Right cardiac atrium (tissue), 5 donors: ENCODE data around the gene RNU6-9. TPM values are rescaled to one million over a fixed set of nuclear protein-coding genes. Genes with fewer than 3 reads are reported as not detected.

ENCODE experiments used
- ATAC-seq, 2 donors: fragments of 200-7000 bp; cut with Tn5 transposase; one replicate each; pipeline versions ENCODE4 v1.8.0 to v1.9.1; 2020; ENCODE audit warnings: moderate library complexity in 2 of 2, mild to moderate bottlenecking in 1 of 2
- DNase-seq, 3 donors: peaks; one replicate each; pipeline ENCODE4 v3.0.0-alpha.2; 2020
- H3K27ac ChIP-seq: one replicate; pipeline ENCODE4 v1.5.1; 2013; ENCODE audit warnings: mild to moderate bottlenecking, low read length, control low read depth, moderate library complexity
- H3K27me3 ChIP-seq: one replicate; pipeline ENCODE4 v1.6.1; 2013; ENCODE audit not compliant: control insufficient read depth, insufficient read depth
- H3K4me1 ChIP-seq: one replicate; pipeline ENCODE4 v1.6.1; 2013; ENCODE audit warnings: low read length; ENCODE audit not compliant: control insufficient read depth, insufficient read depth
- H3K4me3 ChIP-seq: one replicate; pipeline ENCODE4 v1.5.1; 2013; ENCODE audit warnings: low read length, control low read depth
- H3K9me3 ChIP-seq: one replicate; pipeline ENCODE4 v1.6.1; 2013; ENCODE audit warnings: low read length; ENCODE audit not compliant: control insufficient read depth
- WGBS: extraction: QIAGEN DNeasy Blood & Tissue Kit; methylation state at CpG from one replicate; pipeline ENCODE4 v1.1.7; 2013; 5-methylcytosine and 5-hydroxymethylcytosine counted together
- intact Hi-C, 4 donors: fragments of 100-400 bp; cut with DNase I; formaldehyde crosslinking; loops; one replicate each; pipeline versions ENCODE4 v1.11.0 to v1.14.0; 2022 to 2023
- polyA plus RNA-seq: library from polyadenylated mRNA; stranded (reverse); fragments of 200-250 nt; gene quantifications from one replicate; pipeline ENCODE4 v1.2.3, GENCODE V29; 2013
- total RNA-seq, 4 donors: library from RNA; stranded (reverse); fragmentation: NEBNext Ultra II Directional; extraction: Animal tissue kit (Norgen Biotek cat#: 25700); gene quantifications; one replicate each; pipeline ENCODE4 v1.2.1, GENCODE V29; 2021
- donor health status: healthy with polysubstance abuse.
- donor health status: DM: no; HTN: yes; CAD: no.
- donor health status: DM: no; HTN: no; CAD: no.
- donor health status: DM: no; HTN: yes; CAD: no; lungs with severe emphysema.
- donor health status: DM: yes; HTN: yes; CAD: no.

RNU6-9 gene
- total and polyA plus RNA-seq, 5 donors: not detected

DNA sequence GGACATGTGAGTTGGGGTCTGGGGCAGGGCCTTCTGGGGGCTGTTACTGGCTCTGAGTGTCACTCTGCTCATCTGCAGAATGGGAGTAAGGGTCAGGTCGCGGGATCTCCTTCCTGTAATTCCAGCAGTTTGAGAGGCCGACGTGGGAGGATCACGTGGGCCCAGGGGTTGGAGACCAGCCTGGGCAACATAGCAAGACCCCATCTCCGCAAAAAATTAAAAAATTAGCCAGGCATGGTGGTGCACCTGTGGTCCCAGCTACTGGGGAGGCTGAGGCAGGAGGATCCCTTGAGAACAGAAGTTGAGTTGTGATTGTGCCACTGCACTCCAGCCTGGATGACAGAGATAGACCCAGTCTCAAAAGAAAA lies 36.6 kb downstream of the RNU6-9 start:
- H3K4me1 ChIP-seq: peaks cover 4% of the 10 kb centered on the region
- H3K27me3 ChIP-seq: no peaks in the 10 kb centered on the region
- 89% methylated on average over 6 of the region's 6 CpGs for WGBS
- no peak for DNase-seq
- no peak for ATAC-seq
- no peak overlapping the region for H3K27ac ChIP-seq
- intact Hi-C loops: loop anchor here in 1 of 4 donors (10.0 kb wide), 1 partner anchor 165 kb away; no protein-coding TSS in a partner anchor
- H3K9me3 ChIP-seq: no peaks in the 10 kb centered on the region
- H3K4me3 ChIP-seq: no peak overlapping the region

DNA sequence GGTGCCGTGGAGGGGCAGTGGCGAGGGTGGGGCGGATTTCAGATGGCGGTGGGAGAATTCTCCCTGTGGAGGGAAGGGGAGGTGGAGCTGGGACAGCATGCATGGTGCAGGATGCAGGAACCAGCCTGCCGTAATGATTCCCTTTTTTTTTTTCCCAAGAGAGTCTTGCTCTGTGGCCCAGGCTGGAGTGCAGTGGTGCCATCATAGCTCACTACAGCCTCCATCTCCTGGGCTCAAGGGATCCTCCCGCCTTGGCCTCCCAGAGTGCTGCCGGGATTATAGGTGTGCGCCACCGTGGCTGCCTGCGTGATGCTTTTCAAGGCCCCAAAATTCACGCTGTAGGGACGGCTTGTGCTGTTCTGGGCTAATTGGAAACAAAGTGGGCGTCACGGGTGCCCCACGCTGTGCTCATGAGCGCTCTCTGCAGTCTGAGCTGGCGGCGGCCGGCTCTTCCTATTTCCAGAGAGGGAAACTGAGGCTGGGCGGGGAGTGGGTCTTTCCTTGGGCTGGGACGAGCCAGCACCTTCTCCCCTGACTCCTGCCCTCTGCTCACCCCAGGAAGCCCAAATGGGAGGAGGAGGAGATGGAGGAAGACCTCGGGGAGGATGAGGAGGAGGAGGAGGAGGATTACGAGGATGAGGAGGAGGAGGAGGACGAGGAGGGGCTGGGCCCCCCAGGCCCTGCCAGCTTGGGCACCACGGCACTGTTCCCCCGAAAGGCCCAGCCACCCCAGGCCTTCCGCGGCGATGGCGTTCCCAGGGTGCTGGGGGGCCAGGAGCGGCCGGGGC lies 38.8 kb downstream of the RNU6-9 start:
- peaks cover 4% of the 10 kb centered on the region for H3K4me1 ChIP-seq
- DNase-seq (no peak), ATAC-seq (no peak)
- no peaks in the 10 kb centered on the region for H3K27me3 ChIP-seq
- no peak overlapping the region for H3K4me3 ChIP-seq
- intact Hi-C loops: no loop called here
- 88% methylated on average over 32 of the region's 32 CpGs for WGBS
- H3K9me3 ChIP-seq: no peaks in the 10 kb centered on the region
- no peak overlapping the region for H3K27ac ChIP-seq

DNA sequence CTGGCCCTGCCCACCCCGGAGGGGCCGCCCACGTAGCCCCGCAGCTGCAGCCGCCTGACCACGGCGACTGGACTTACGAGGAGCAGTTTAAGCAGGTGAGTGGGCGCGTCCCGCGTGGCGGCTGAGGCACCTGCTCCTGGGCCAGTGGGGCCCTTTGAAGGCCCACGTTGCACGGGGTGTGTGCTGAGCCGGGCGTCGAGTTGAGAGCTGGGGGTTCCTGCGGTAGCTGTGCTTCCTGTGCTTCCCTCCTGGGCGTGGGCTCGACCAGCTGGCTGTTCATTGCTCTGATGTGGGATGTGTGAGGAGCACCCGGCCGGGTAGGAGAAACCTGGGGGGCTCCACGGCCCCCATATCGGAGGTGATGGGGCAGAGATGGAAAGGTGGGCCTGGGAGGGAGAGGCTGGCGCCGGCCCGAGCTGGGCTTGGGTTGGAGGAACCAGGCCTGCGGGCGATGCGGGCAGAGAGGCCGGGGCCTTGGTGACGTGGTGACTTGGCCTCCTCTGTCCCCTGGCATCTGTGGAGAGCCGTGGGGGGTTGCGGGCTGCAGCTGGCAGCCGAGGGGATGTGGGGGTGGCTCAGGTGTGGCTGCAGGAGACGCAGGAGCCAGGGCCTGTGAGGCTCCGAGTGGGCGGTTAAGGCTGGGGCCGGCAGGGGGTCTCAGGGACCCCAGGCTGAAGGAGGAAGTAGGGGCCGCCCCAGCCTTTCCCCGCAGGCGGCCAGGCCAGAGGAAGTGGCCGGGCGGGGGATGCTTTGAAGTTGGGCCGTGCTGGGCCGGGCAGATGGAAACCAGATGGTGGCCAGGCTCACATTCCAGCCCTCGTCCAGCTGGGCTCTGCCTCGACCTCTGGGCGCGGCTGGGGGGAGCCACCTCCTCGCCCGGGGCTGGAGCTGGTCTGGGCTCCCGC lies 39.6 kb downstream of the RNU6-9 start:
- Histone ChIP-seq H3K27me3 (no peaks in the 10 kb centered on the region), H3K4me1 (peaks cover 4% of the 10 kb centered on the region), H3K27ac (no peak overlapping the region), H3K9me3 (no peaks in the 10 kb centered on the region), H3K4me3 (no peak overlapping the region)
- intact Hi-C loops: no loop called here
- DNase-seq (peak; percentile 81 to 92 (median 89)), ATAC-seq (peak; percentile 72 to 74)
- WGBS: 40% methylated on average over 54 of the region's 54 CpGs

DNA sequence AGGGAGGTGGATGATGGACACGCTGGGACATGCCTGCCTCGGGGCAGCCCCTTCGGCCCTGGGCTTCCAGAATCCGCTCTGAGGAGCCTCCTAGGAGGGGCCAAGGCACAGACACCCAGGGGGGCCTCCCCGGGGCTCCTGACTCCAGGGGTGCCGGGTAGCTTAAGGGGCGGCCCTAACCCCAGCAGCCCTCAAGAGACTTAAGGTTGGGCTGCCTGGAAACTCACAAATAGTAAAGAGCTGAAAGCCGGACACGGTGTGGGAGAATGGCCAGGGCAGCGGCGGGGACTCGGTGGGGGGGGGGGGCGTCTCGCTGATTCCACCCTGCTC lies 40.2 kb downstream of the RNU6-9 start:
- intact Hi-C loops: no loop called here
- DNase-seq (no peak), ATAC-seq (no peak)
- H3K9me3 ChIP-seq: no peaks in the 10 kb centered on the region
- 48% methylated on average over 14 of the region's 14 CpGs for WGBS
- H3K27ac ChIP-seq: no peak overlapping the region
- no peaks in the 10 kb centered on the region for H3K27me3 ChIP-seq
- peaks cover 4% of the 10 kb centered on the region for H3K4me1 ChIP-seq
- H3K4me3 ChIP-seq: no peak overlapping the region

DNA sequence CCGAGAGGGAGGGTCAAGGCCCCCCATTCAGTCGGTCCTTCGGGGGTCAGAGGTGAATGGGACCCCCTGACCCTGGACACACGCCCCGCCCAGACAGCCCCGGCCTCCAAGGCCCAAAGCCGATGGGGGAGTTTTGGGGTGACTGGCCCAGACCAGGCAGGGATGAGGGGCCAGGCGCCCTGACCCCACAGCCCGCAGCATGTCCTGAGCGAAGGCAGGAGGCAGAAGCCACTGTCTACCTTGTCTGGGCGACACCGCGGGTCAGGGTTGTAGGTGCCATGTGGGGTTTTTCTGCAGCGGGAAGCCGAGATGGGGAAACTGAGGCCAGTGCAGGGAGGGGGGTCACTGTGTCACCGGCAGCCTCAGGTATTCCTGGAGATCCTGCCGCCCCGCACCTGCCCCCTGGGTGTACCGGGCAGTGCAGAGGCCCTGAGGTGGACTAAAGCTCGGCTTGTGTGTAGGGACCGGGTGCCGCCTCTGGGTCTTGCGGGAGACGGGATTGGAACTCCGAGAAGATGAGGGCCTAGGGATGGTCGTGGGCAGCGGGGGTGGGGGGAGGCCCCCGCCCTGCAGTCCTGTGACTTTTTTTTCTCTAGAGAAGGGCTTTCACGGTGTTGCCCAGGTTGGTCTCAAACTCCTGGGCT lies 41.0 kb downstream of the RNU6-9 start:
- peaks cover 4% of the 10 kb centered on the region for H3K4me1 ChIP-seq
- no peak overlapping the region for H3K4me3 ChIP-seq
- peak; percentile 2 to 3 for ATAC-seq
- intact Hi-C loops: no loop called here
- 77% methylated on average over 29 of the region's 29 CpGs for whole genome bisulfite sequencing
- no peaks in the 10 kb centered on the region for H3K9me3 ChIP-seq
- H3K27ac ChIP-seq: no peak overlapping the region
- DNase-seq: no peak
- H3K27me3 ChIP-seq: no peaks in the 10 kb centered on the region

DNA sequence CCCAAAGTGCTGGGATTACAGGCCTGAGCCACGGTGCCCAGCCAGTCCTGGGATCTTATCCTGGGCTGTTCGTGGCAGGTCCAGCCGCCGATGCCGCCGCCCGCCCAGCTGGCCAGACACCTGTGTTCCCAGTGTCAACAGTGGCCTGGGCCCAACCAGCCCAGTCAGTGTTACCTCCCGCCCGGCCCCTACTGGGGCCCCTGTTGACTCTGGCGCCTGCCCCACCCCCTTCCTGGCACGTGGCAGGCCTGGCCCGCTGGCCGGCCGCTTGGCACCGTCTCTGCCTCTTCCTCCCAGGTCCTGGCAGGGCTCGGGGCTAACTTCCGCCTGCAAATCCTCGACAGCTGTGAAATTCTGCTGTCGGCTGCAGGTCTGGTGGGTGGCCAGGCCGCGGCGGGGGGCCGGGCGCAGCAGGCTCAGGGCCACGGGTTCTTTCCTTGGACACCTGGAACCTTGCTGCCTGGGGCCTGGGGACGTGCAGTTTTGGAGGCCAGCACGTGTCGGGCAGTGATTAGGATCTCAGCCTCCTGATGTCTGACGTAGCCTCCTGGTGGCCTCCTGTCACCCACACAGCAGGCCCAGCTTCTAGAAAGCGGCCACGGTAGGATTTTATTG lies 41.7 kb downstream of the RNU6-9 start:
- H3K27me3 ChIP-seq: no peaks in the 10 kb centered on the region
- H3K4me3 ChIP-seq: no peak overlapping the region
- H3K9me3 ChIP-seq: no peaks in the 10 kb centered on the region
- intact Hi-C loops: no loop called here
- DNase-seq (peak; percentile 85 to 95 (median 94)), ATAC-seq (peak; percentile 91 to 92)
- peaks cover 4% of the 10 kb centered on the region for H3K4me1 ChIP-seq
- WGBS: 15% methylated on average over 31 of the region's 31 CpGs
- peak overlapping the region; percentile 30 for H3K27ac ChIP-seq

DNA sequence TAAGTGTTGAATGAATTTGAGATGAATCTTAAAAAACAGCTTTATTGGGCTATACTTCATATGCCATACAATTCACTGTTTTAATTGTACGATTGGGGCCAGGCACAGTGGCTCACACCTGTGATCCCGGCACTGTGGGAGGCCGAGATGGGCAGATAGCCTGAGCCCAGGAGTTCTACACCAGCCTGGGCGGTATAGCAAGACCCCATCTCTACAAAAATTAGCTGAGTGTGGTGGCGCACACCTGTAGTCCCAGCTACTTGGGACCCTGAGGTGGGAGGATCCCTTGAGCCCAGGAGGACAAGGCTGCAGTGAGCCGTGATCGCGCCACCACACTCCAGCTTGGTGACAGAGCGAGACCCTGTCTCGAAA lies 42.9 kb downstream of the RNU6-9 start:
- Histone ChIP-seq H3K4me3 (no peak overlapping the region), H3K9me3 (no peaks in the 10 kb centered on the region), H3K27ac (no peak overlapping the region), H3K27me3 (no peaks in the 10 kb centered on the region), H3K4me1 (peaks cover 4% of the 10 kb centered on the region)
- WGBS: 98% methylated on average over 10 of the region's 10 CpGs
- intact Hi-C loops: no loop called here
- DNase-seq (no peak), ATAC-seq (no peak)

DNA sequence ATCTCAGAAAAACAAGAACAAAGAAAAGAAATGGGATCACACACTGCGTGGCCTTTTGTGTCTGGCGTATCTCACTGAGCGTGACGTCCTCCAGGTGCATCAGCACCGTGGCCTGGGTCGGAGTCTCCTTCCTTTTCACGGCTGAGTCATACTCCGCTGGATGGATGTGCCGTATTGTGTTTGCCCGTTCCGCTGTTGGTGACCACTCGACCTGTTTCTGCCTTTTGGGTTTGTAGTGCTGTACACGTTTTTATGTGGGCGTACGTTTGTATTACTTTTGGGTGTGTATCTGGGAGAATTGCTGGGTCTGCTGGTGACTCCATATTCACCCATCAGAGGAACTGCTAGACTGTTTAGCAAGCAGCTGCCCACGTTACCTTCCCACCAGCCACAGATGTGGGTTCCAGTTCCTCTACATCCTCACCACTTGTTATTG lies 44.0 kb downstream of the RNU6-9 start:
- Histone ChIP-seq H3K27me3 (no peaks in the 10 kb centered on the region), H3K9me3 (no peaks in the 10 kb centered on the region), H3K4me1 (peaks cover 4% of the 10 kb centered on the region), H3K27ac (no peak overlapping the region), H3K4me3 (no peak overlapping the region)
- intact Hi-C loops: no loop called here
- 94% methylated on average over 16 of the region's 16 CpGs for WGBS
- ATAC-seq (no peak), DNase-seq (no peak)

DNA sequence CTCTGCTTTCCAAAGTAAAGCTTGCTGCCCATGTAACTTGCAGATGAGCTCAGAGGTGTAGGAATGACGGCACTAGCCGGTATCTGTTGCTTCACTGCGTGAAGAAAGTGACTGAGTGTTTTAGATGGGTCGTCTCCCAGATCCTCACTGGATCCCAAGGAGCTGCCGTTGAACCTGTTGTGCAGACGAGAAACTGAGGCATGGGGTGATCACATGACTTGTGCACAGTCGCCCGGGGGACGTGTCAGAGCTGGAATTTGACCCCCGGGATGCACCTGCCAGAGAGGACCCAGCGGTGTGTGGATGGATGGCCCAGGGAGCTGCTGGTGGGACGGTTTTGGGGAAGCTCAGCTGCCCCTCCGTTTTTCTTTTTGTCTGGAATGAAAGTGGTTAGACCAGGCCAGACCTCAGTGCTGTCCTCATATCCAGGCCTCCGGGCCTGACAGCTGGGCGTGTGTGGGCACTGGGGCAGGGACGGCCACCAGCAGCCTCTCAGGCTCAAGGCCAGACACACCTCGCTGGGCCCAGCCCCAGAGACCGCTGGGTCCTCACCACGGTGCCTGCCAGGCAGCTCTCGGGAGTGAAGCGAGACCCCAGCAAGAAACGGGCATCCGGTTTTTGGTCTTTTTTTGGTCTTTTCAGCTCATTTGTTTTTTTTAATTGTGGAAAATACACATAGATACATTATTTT lies 45.1 kb downstream of the RNU6-9 start:
- H3K27me3 ChIP-seq: no peaks in the 10 kb centered on the region
- H3K27ac ChIP-seq: no peak overlapping the region
- peaks cover under 1% of the 10 kb centered on the region for H3K4me1 ChIP-seq
- no peaks in the 10 kb centered on the region for H3K9me3 ChIP-seq
- DNase-seq (no peak), ATAC-seq (no peak)
- intact Hi-C loops: no loop called here
- 85% methylated on average over 23 of the region's 23 CpGs for WGBS
- no peak overlapping the region for H3K4me3 ChIP-seq

DNA sequence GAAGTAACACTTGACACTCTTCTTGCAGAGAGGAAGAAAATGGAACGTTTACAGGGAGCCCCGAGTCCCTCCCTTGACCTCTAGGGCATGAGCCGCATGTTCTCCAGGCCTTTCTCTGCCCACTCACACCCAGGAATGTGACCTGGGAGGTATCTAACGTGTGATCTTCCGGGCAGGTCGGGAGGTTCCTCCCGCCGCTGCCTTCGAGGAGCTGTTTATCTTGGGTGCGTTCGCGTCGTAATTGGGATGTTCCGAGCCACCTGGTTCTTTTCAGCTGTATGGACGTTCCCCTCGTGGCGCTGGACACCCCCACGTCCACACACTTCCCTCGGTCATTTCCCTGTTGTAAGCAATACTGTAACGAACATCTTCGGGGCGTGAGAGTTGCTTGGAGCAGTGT lies 46.2 kb downstream of the RNU6-9 start:
- WGBS: 89% methylated on average over 22 of the region's 22 CpGs
- Histone ChIP-seq H3K27me3 (no peaks in the 10 kb centered on the region), H3K27ac (no peak overlapping the region), H3K9me3 (no peaks in the 10 kb centered on the region), H3K4me3 (no peak overlapping the region), H3K4me1 (no peaks in the 10 kb centered on the region)
- ATAC-seq (no peak), DNase-seq (no peak)
- intact Hi-C loops: no loop called here
